IMR-90 (cell line): ENCODE results near the gene GNG12. TPM values are rescaled to one million over a fixed set of nuclear protein-coding genes. Genes with fewer than 3 reads are reported as not detected.

Source experiments
- ATAC-seq: fragments of 200-7000 bp; cut with Tn5 transposase; 2 replicates; pipeline ENCODE4 v1.9.1; 2020; ENCODE audit warnings: low read depth, mild to moderate bottlenecking, moderate library complexity
- BruUV-seq: library from RNA; stranded (reverse); fragments of 400-500 nt; replicated peaks from 2 replicates; lab custom pipeline; 2021; lab: Mats Ljungman, UMichigan
- CTCF ChIA-PET: fragments of 300-600 bp; formaldehyde crosslinking; extraction: SDS; loops from one replicate; lab custom pipeline; 2021; ENCODE audit warnings: antibody characterized with exemption; lab: Yijun Ruan, JAX
- POLR2A ChIA-PET: fragments of 300-600 bp; sonication (Branson Sonifier 250); formaldehyde crosslinking; loops from one replicate; lab custom pipeline; 2022; ENCODE audit warnings: antibody characterized with exemption; ENCODE audit not compliant: unreplicated experiment; lab: Charles Lee
- DNase-seq: peaks from one replicate; pipeline ENCODE4 v3.0.0; 2013
- H2AFZ ChIP-seq: replicated peaks from 2 replicates; pipeline ENCODE3; 2013; ENCODE audit warnings: low read length, mild to moderate bottlenecking; ENCODE audit not compliant: poor library complexity
- H2AK5ac ChIP-seq: 2 replicates; pipeline ENCODE4 v1.6.1; 2013; ENCODE audit warnings: low read depth, low read length, inconsistent platforms
- H2AK9ac ChIP-seq: replicated peaks from 2 replicates; pipeline ENCODE3; 2013; ENCODE audit warnings: mild to moderate bottlenecking, low read depth, low read length, moderate library complexity; ENCODE audit not compliant: poor library complexity
- H2BK120ac ChIP-seq: 2 replicates; pipeline ENCODE4 v1.6.1; 2013; ENCODE audit warnings: low read depth, low read length, inconsistent platforms
- H2BK15ac ChIP-seq: 3 replicates; pipeline ENCODE4 v1.6.1; 2013; ENCODE audit warnings: low read depth, low read length, inconsistent platforms
- H2BK20ac ChIP-seq: 2 replicates; pipeline ENCODE4 v1.6.1; 2013; ENCODE audit warnings: low read depth, mild to moderate bottlenecking, inconsistent platforms, low read length, moderate library complexity
- H2BK5ac ChIP-seq: 2 replicates; pipeline ENCODE4 v1.6.1; 2013; ENCODE audit warnings: mild to moderate bottlenecking, low read depth, low read length, inconsistent platforms; ENCODE audit not compliant: poor library complexity, severe bottlenecking
- H3K14ac ChIP-seq: replicated peaks from 2 replicates; pipeline ENCODE4 v1.6.1; 2013; ENCODE audit warnings: low read depth, low read length, inconsistent platforms
- H3K18ac ChIP-seq: 2 replicates; pipeline ENCODE4 v1.6.1; 2013; ENCODE audit warnings: low read depth, low read length, control low read depth
- H3K23ac ChIP-seq: 2 replicates; pipeline ENCODE4 v1.6.1; 2013; ENCODE audit warnings: low read depth, low read length, inconsistent platforms
- H3K27ac ChIP-seq: 2 replicates; pipeline ENCODE4 v1.5.1; 2013; ENCODE audit warnings: mild to moderate bottlenecking, control low read depth, low read length; ENCODE audit not compliant: insufficient read depth
- H3K27me3 ChIP-seq: 2 replicates; pipeline ENCODE4 v1.6.1; 2013; ENCODE audit warnings: low read length; ENCODE audit not compliant: control insufficient read depth, insufficient read depth
- H3K36me3 ChIP-seq: 2 replicates; pipeline ENCODE4 v1.6.1; 2013; ENCODE audit warnings: low read length, mixed read lengths; ENCODE audit not compliant: control insufficient read depth, insufficient read depth
- H3K4ac ChIP-seq: 2 replicates; pipeline ENCODE4 v1.6.1; 2013; ENCODE audit warnings: low read depth, low read length, inconsistent platforms
- H3K4me1 ChIP-seq: 2 replicates; pipeline ENCODE4 v1.6.1; 2013; ENCODE audit warnings: low read length, mixed read lengths; ENCODE audit not compliant: control insufficient read depth, insufficient read depth
- H3K4me2 ChIP-seq: 2 replicates; pipeline ENCODE4 v1.6.1; 2013; ENCODE audit warnings: low read depth, mild to moderate bottlenecking, control low read depth, low read length, moderate library complexity
- H3K4me3 ChIP-seq: 2 replicates; pipeline ENCODE4 v1.5.1; 2013; ENCODE audit warnings: low read depth, mild to moderate bottlenecking, control low read depth, low read length, moderate library complexity; ENCODE audit not compliant: insufficient read depth
- H3K56ac ChIP-seq: 2 replicates; pipeline ENCODE4 v1.6.1; 2013; ENCODE audit warnings: low read length, inconsistent platforms; ENCODE audit not compliant: insufficient read depth; ENCODE audit errors: extremely low read depth
- H3K79me1 ChIP-seq, 2 experiments: 2 replicates each; pipeline ENCODE4 v1.6.1; 2013; ENCODE audit warnings: low read length in 2 of 2, inconsistent platforms in 1 of 2, low read depth in 1 of 2
- H3K9ac ChIP-seq: 2 replicates; pipeline ENCODE4 v1.6.1; 2013; ENCODE audit warnings: low read depth, low read length, control low read depth
- H3K9me1 ChIP-seq: 2 replicates; pipeline ENCODE4 v1.6.1; 2013; ENCODE audit warnings: low read length, inconsistent platforms; ENCODE audit not compliant: insufficient read depth
- H3K9me3 ChIP-seq: 2 replicates; pipeline ENCODE4 v1.6.1; 2013; ENCODE audit warnings: low read length; ENCODE audit not compliant: control insufficient read depth, insufficient read depth
- H4K20me1 ChIP-seq: 2 replicates; pipeline ENCODE4 v1.6.1; 2013; ENCODE audit warnings: low read length, inconsistent platforms; ENCODE audit not compliant: insufficient read depth
- H4K5ac ChIP-seq: 2 replicates; pipeline ENCODE4 v1.6.1; 2013; ENCODE audit warnings: mild to moderate bottlenecking, low read depth, low read length, control low read depth
- H4K8ac ChIP-seq, 2 experiments: 2 replicates each; pipeline ENCODE4 v1.6.1; 2013; ENCODE audit warnings: low read depth in 2 of 2, low read length in 2 of 2, control low read depth in 1 of 2, inconsistent platforms in 1 of 2
- H4K91ac ChIP-seq: 2 replicates; pipeline ENCODE4 v1.6.1; 2013; ENCODE audit warnings: low read depth, low read length, inconsistent platforms; ENCODE audit not compliant: insufficient read depth
- CEBPB ChIP-seq: IDR thresholded peaks from 2 replicates; pipeline ENCODE4 v1.6.1; 2012; ENCODE audit warnings: low read depth, low read length, improper control_type of control experiment
- ELK1 ChIP-seq: fragments of 150-350 bp; IDR thresholded peaks from 2 replicates; pipeline ENCODE4 v1.6.1; 2016; ENCODE audit warnings: low read depth, mild to moderate bottlenecking, low read length, moderate library complexity, borderline replicate concordance
- FOS ChIP-seq: fragments of 150-350 bp; IDR thresholded peaks from 2 replicates; pipeline ENCODE4 v1.6.1; 2016; ENCODE audit warnings: low read depth, low read length
- MAFK ChIP-seq: IDR thresholded peaks from 2 replicates; pipeline ENCODE4 v1.6.1; 2012; ENCODE audit warnings: low read depth, low read length, improper control_type of control experiment
- NFE2L2 ChIP-seq: fragments of 150-350 bp; IDR thresholded peaks from 2 replicates; pipeline ENCODE4 v1.6.1; 2016; ENCODE audit warnings: low read depth, mild to moderate bottlenecking, low read length
- WGBS, 2 experiments: methylation state at CpG; one replicate each; pipeline versions ENCODE4 v1.1.5 to v1.1.7; 2013; ENCODE audit warnings: missing lambda C conversion rate in 2 of 2; ENCODE audit not compliant: insufficient read length in 1 of 2; ENCODE audit errors: extremely low coverage in 2 of 2; 5-methylcytosine and 5-hydroxymethylcytosine counted together
- dilution Hi-C: fragments of 300-500 bp; cut with HindIII; formaldehyde crosslinking; loops from one replicate; pipeline ENCODE4 v1.14.3; 2018; ENCODE audit warnings: low sequenced_read_pairs; ENCODE audit not compliant: unreplicated experiment
- in situ Hi-C: fragments of 300-500 bp; cut with MboI; formaldehyde crosslinking; loops from 3 replicates; pipeline ENCODE4 v1.14.3; 2019; ENCODE audit warnings: low sequenced_read_pairs, inconsistent platforms, mixed read lengths
- intact Hi-C: fragments of 100-400 bp; cut with micrococcal nuclease; formaldehyde crosslinking; loops from 2 replicates; pipeline ENCODE4 v1.10.0; 2022
- polyA plus RNA-seq, 3 experiments: library from polyadenylated mRNA; depleted of rRNA; stranded (reverse); fragments of >200 nt; gene quantifications; 2 replicates each; pipeline ENCODE4 v1.2.3, GENCODE V29; 2012; ENCODE audit warnings: low replicate concordance in 1 of 3
- total RNA-seq: library from RNA; depleted of rRNA; stranded (reverse); fragments of >200 nt; gene quantifications from 2 replicates; pipeline ENCODE4 v1.2.3, GENCODE V29; 2012

GNG12 gene
- total and polyA plus RNA-seq, 2 of the 4 experiments (the other 2 are of a cell fraction) = 92.3 to 132 TPM

- TF ChIP-seq MAFK = peak; percentile 54; the same call in 1 of the 2 replicates
Observed at GRCh38 chr1:67683316-67683715, 150.0 kb downstream of the GNG12 start (continued).

- H3K36me3 ChIP-seq = peaks cover 7% of the 10 kb centered on the region
- no TSS peak for BruUV-seq
- H3K79me1 ChIP-seq = peaks cover 3 to 18% of the 10 kb centered on the region in 2 experiments; a peak in 2 of 4 replicates
- ATAC-seq = peak; percentile 0
- H3K18ac ChIP-seq = peak overlapping the region; percentile 85; the same call in 1 of the 2 replicates
- intact Hi-C loops = no loop called here
- H2AK5ac ChIP-seq = peak overlapping the region; percentile 38; the same call in 1 of the 2 replicates
- H2BK20ac ChIP-seq = peak overlapping the region; percentile 27; the same call in 1 of the 2 replicates
- no peak overlapping the region for H3K4me3 ChIP-seq
- H3K9ac ChIP-seq = no peak overlapping the region
- no peak overlapping the region for H2AFZ ChIP-seq
- dilution Hi-C loops = no loop called here
- peak overlapping the region; percentile 41 for H2BK120ac ChIP-seq
- no peaks in the 10 kb centered on the region for H3K27me3 ChIP-seq
- peaks cover 8% of the 10 kb centered on the region for H3K4me1 ChIP-seq
- H4K5ac ChIP-seq = no peak overlapping the region
- ChIA-PET CTCF (interaction anchor here (0.6 to 1.5 kb wide), 5 partner anchors 66 to 148 kb away, joined by 3 to 6 read pairs (median 5); no protein-coding TSS in a partner anchor), POLR2A (no interaction called here)
- in situ Hi-C loops = loop anchor here (25.0 kb wide), 1 partner anchor 120 kb away; no protein-coding TSS in a partner anchor
- peak overlapping the region; percentile 51 for H3K56ac ChIP-seq
- H3K4ac ChIP-seq = peak overlapping the region; percentile 21; the same call in 1 of the 2 replicates
- TF ChIP-seq CEBPB (peak; percentile 91), MAFK (peak; percentile 75), ELK1 (no peak), NFE2L2 (peak; percentile 65; the same call in 1 of the 2 replicates), FOS (peak; percentile 77)
- H3K14ac ChIP-seq = no peak overlapping the region
- peaks cover 12% of the 10 kb centered on the region for H4K20me1 ChIP-seq
- H2BK15ac ChIP-seq = peak overlapping the region; percentile 61; the same call in 1 of the 3 replicates
- H2BK5ac ChIP-seq = peak overlapping the region; percentile 76
- peak; percentile 94 for DNase-seq
- peak overlapping the region; percentile 30; the same call in 1 of the 2 replicates for H3K23ac ChIP-seq
- H2AK9ac ChIP-seq = no peak overlapping the region
- H3K4me2 ChIP-seq = peak overlapping the region; percentile 97; the same call in 1 of the 2 replicates
- WGBS, 2 experiments = no CpG with 5 or more reads among the region's 3 CpGs
- 0 out of 2 replicates have a peak overlapping the region, but pooled peaks have one; percentile 10 for H4K91ac ChIP-seq
- H3K9me1 ChIP-seq = peaks cover 3% of the 10 kb centered on the region
- H3K9me3 ChIP-seq = no peaks in the 10 kb centered on the region
- peak overlapping the region in 1 of 2 experiments; percentile 34; a peak in 1 of 4 replicates for H4K8ac ChIP-seq
- no peak overlapping the region for H3K27ac ChIP-seq
Observed at GRCh38 chr1:67682659-67683197, 150.5 kb downstream of the GNG12 start.
